ENCODE data around the gene VGLL3.
"Not testable (repeated sequence)": the region's sequence is repeated elsewhere in the genome, so short reads cannot be mapped to it uniquely, and the experiment has no call there.

VGLL3 gene, protein sequence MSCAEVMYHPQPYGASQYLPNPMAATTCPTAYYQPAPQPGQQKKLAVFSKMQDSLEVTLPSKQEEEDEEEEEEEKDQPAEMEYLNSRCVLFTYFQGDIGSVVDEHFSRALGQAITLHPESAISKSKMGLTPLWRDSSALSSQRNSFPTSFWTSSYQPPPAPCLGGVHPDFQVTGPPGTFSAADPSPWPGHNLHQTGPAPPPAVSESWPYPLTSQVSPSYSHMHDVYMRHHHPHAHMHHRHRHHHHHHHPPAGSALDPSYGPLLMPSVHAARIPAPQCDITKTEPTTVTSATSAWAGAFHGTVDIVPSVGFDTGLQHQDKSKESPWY

DNA sequence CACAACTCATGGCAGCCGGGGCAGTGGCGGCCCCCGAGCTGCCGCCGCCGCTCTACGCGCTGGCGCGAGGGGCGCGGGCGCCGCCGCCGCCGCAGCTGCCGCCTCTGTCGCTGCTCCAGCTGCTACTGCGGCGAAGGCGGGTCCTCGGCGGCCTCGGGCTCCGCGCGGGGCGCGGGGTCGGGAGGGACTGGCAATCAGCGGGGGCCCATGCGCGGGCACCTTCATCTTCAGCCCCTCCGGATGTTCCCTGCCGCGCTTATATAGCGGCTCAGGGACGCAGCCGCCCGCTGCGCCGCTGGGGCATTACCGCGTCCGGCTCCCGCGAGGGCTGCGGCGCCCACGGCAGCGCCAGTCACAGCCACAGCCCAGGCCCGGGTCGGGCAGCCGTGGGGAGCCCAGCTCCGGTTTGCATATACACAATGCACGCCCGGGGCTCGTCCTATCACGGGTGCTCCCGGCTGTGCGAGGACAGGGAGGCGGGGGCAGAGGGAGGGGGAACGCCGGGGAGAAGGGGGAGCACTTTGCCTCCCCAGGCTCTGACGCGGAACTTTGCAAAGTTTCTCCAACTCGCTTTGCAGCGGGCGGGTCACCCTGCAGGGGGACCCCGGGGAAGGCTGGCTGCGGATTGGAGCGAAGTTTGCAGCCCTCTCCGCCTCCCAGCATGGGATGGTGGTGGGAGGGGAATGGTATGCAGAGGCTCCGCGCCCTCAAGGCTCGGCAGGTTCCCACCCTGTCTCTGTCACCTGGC, at the start of gene VGLL3:
Gene VGLL3 (minus strand): TSS at position 416 of the 748 bp plus-strand sequence. CDS start 406 bp downstream, at position 10.
- Mint-ChIP-seq H3K36me3 (no peaks in the 10 kb centered on the region), H3K27ac (no peak within 1 kb of the TSS), H3K4me3 (no peak within 1 kb of the TSS), H3K9me3 (peaks cover 8% of the 10 kb centered on the region), H3K4me1 (no peaks in the 10 kb centered on the region)
- DNase-seq (ENCODE audit: low spot score in 2 of 2) (peak in 1 of 2 donors; percentile 1), ATAC-seq (peak; percentile 66)

DNA sequence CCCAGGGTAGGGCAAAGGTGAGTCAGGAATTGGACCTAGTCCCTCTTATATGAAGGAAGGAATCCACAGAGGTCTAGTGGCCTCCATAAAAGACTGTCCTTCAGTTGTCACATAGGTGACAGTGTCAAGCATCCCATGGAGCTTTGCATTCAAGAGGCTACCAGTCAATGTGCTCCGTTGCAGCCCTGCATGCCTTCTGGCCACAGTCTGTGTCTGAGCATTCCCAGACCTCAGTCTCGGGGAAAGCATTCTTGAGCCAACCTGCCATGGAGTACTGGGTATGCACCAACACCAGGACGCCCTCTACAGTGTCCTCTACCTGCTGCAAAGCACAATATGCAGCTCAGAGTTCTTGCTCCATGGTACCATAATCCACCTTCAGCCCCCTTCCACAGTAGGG, 46.7 kb upstream of the VGLL3 start:
- H3K9me3 Mint-ChIP-seq = peaks cover 3% of the 10 kb centered on the region
- ATAC-seq = peak; percentile 8
- no peaks in the 10 kb centered on the region for H3K4me1 Mint-ChIP-seq
- no peak overlapping the region for H3K4me3 Mint-ChIP-seq
- H3K27ac Mint-ChIP-seq = no peak overlapping the region
- no peaks in the 10 kb centered on the region for H3K36me3 Mint-ChIP-seq
- DNase-seq (ENCODE audit: low spot score in 2 of 2) = no peak

DNA sequence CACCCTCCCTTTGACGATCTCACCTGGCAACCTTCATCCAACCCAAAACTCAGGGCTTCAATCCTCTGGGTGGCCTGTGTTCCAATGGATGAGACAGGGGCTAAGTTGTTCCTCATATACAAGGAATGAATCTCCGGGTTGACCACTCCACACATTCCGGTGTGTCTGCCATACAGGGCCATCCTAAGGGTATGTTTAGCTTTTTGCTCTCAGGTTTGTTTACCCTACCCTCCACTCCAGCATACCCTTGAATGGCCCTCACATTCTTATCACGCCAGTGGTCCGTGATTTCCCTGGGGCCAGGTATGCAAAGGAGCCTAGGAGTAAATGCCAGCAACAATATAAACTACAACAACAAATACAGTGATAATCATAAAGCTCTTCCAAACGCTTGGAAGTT, 45.7 kb upstream of the VGLL3 start:
- Mint-ChIP-seq H3K4me3 (no peak overlapping the region), H3K36me3 (no peaks in the 10 kb centered on the region), H3K27ac (no peak overlapping the region), H3K9me3 (peaks cover 1% of the 10 kb centered on the region), H3K4me1 (no peaks in the 10 kb centered on the region)
- DNase-seq (ENCODE audit: low spot score in 2 of 2) = no peak
- ATAC-seq = no peak

DNA sequence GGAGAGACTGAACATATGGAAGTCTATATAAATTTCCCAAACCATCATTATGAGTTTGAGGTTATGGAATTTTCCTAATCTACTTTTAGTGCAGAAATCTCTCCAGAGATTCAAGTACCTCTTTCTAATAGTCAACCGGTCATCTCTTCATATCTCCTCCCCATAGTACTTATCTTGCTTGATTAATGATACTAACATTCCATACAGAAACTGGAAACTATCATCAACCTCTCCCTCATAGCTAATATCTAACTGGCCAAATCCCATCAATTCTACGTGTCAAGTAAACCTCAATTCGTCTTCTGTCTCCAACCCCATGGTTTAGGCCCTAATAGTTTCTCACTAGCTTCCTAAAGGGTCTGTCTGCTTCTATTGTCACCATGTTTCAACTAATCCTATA, 44.4 kb upstream of the VGLL3 start:
- Mint-ChIP-seq H3K36me3 (no peaks in the 10 kb centered on the region), H3K4me3 (no peak overlapping the region), H3K27ac (no peak overlapping the region), H3K9me3 (no peaks in the 10 kb centered on the region), H3K4me1 (no peaks in the 10 kb centered on the region)
- no peak for DNase-seq (ENCODE audit: low spot score in 2 of 2)
- no peak for ATAC-seq

DNA sequence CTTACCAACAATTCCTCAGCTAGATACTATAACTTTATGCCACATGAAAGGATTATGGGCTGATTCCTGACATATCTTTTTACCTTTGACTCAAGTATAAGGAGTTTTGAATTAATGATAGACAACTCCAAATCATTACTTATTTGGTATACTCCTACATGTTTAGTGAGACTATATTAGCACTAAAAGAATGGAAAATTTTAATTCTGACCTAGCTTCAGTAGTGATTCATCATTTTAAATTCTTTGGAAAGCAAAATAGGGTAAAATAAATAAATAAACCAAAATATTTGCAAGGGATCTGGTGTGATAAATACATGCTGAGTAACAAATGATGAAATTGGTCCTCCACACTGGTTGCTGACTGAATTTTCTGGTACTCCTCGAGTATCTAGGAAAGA, 42.3 kb upstream of the VGLL3 start:
- no peak overlapping the region for H3K4me3 Mint-ChIP-seq
- no peaks in the 10 kb centered on the region for H3K4me1 Mint-ChIP-seq
- ATAC-seq = no peak
- peaks cover 8% of the 10 kb centered on the region for H3K9me3 Mint-ChIP-seq
- H3K36me3 Mint-ChIP-seq = no peaks in the 10 kb centered on the region
- no peak for DNase-seq (ENCODE audit: low spot score in 2 of 2)
- H3K27ac Mint-ChIP-seq = no peak overlapping the region

DNA sequence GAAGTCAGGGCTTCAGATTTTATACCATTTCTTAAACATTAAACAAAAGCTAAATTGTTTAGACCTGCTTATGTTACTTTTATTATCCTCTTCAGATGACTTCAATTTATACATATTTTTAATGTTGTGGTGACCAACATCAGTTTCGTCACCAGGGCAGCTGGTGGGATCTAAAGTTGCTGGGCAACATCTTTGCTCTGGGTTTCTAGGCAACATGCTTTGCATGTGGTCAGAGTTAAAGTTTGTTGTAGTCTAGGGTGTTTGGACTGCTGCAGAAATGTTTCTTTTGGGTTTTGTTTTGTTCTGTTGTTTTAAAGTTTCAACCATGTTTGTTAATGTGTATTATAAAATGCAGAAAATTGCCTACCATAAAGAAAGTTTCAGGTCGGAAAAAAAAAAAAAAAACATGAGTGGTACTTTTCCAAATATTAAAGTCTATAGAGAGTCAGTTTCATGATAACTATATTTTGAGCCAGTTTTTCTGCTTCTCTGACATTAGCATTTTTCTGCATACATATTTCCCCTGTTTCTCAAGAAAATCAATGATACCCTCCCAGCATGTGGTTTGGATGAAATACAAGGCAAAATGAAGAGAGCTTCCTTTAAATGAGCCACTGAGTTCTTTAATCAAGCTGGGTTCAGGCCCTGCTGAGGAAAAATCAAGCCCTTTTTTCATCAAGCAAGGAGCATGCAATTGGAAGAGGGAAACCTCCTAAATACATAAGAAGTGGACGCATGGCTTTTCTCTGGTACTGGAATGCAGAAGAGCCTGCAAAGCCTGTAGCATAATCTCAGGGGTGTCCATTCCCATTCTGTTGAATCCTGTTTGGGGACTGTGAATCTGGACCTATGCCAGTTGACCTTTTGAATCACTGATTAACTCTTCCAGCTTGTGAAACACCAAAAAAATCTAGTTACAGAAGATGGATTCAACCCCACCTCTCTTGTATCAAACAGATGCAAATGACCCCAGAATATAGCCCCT, 35.0 kb upstream of the VGLL3 start:
- Mint-ChIP-seq H3K4me3 (no peak overlapping the region), H3K27ac (no peak overlapping the region), H3K4me1 (no peaks in the 10 kb centered on the region), H3K9me3 (peaks cover 16% of the 10 kb centered on the region), H3K36me3 (no peaks in the 10 kb centered on the region)
- ATAC-seq (no peak), DNase-seq (ENCODE audit: low spot score in 2 of 2) (no peak)

DNA sequence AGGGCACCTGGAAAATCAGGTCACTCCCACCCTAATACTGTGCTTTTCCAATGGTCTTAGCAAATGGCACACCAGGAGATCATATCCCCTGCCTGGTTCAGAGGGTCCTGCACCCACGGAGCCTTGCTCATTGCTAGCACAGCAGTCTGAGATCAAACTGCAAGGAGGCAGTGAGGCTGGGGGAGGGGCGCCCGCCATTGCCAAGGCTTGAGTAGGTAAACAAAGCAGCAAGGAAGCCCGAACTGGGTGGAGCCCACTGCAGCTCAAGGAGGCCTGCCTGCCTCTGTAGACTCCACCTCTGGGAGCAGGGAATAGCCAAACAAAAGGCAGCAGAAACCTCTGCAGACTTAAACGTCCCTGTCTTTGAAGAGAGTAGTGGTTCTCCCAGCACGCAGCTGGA, 26.4 kb upstream of the VGLL3 start:
- H3K4me1 Mint-ChIP-seq; DNase-seq (ENCODE audit: low spot score in 2 of 2); H3K27ac Mint-ChIP-seq; H3K4me3 Mint-ChIP-seq; H3K36me3 Mint-ChIP-seq; ATAC-seq: not testable (repeated sequence)
- peaks cover 24% of the 10 kb centered on the region for H3K9me3 Mint-ChIP-seq

DNA sequence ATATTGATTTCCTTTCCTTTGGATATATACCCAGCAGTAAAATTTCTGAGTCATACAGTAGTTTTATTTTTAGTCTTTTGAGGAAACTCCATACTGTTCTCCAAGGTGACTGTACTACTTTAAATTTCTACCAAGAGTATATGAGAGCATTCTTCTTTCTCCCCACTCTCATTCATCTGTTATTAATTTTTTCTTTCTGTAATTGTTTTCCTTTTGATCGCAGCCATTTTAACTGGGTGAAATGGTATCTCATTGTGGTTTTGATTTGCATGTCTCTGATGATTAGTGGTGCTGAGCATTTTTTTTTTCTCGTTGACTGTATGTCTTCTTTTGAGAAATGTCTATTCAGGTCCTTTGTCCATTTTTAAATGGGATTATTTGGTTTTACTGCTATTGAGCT, 18.3 kb upstream of the VGLL3 start:
- Mint-ChIP-seq H3K9me3 (peaks cover 20% of the 10 kb centered on the region), H3K4me3 (no peak overlapping the region), H3K36me3 (no peaks in the 10 kb centered on the region), H3K27ac (no peak overlapping the region), H3K4me1 (no peaks in the 10 kb centered on the region)
- ATAC-seq (no peak), DNase-seq (ENCODE audit: low spot score in 2 of 2) (no peak)

DNA sequence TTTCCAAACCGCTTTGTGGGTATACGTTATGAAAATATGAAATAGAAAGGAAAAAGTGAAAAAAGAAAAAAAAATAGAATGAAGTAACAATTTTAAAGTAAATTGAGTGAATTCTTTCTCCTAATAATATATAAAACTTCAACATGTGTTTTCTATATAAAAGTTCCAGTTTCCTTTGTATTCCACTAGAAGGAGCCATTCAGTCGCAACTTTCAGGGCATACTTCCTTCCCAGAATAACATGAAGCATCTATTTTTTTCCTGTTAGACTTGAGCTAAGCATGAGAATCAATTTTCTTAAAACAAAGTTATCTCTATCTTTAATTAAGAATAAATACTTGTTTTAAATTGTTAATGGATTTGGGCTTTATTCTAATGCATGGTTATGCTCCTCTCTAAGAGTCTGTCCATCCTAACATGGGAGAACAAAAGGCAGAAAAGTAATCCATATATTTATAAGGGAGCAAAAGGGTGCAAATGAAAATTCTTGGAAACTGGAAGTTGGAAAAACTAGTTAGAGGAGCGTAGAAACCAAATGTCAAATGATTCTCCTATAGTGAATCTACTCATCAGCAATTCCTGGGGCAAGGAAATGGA, 16.0 kb upstream of the VGLL3 start:
- no peak overlapping the region for H3K4me3 Mint-ChIP-seq
- no peaks in the 10 kb centered on the region for H3K4me1 Mint-ChIP-seq
- H3K9me3 Mint-ChIP-seq = peaks cover 13% of the 10 kb centered on the region
- ATAC-seq (no peak), DNase-seq (ENCODE audit: low spot score in 2 of 2) (no peak)
- no peaks in the 10 kb centered on the region for H3K36me3 Mint-ChIP-seq
- H3K27ac Mint-ChIP-seq = no peak overlapping the region

DNA sequence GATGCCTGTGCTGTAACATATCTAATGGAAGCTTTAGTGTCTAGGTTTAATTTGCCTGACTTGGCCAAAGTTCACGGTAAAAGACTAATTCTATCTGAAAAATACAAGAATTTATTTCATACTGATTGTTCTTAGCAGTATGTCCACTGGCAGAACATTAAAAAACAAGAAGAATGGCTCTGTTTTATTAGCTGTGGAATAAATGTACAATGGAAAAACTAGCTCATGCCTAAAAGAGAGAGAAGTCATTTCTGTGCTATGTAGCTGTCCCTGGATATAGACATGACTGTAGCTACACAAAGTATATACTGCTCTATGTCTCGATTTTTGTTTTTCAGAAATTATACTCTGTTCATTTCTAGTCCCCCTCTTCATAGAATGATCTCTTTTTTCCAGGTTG, 13.9 kb upstream of the VGLL3 start:
- no peak for DNase-seq (ENCODE audit: low spot score in 2 of 2)
- no peak overlapping the region for H3K4me3 Mint-ChIP-seq
- no peaks in the 10 kb centered on the region for H3K4me1 Mint-ChIP-seq
- ATAC-seq = no peak
- no peaks in the 10 kb centered on the region for H3K36me3 Mint-ChIP-seq
- H3K9me3 Mint-ChIP-seq = peaks cover 10% of the 10 kb centered on the region
- no peak overlapping the region for H3K27ac Mint-ChIP-seq

DNA sequence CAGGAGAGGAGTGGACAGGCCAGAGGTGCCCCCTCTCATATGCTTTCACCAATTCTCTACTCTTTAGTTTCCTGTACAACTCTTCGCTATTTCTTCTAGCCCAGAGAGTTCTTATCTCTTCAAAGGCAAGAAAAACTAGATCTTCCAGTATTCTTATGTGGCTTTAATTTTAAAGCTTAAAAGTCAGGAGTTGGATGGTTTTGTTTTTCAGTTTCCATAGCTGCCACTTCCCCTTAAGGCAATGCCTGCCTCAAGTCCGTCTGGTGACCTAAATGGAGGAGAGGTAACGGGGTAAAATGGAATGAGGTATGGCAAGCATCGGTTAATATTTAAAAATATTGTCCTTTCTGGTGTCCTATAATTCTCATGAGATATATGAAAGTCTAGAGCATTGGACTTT, 11.4 kb upstream of the VGLL3 start:
- H3K4me1 Mint-ChIP-seq = no peaks in the 10 kb centered on the region
- no peak for DNase-seq (ENCODE audit: low spot score in 2 of 2)
- no peaks in the 10 kb centered on the region for H3K36me3 Mint-ChIP-seq
- ATAC-seq = no peak
- H3K9me3 Mint-ChIP-seq = peaks cover 4% of the 10 kb centered on the region
- no peak overlapping the region for H3K27ac Mint-ChIP-seq
- H3K4me3 Mint-ChIP-seq = no peak overlapping the region

DNA sequence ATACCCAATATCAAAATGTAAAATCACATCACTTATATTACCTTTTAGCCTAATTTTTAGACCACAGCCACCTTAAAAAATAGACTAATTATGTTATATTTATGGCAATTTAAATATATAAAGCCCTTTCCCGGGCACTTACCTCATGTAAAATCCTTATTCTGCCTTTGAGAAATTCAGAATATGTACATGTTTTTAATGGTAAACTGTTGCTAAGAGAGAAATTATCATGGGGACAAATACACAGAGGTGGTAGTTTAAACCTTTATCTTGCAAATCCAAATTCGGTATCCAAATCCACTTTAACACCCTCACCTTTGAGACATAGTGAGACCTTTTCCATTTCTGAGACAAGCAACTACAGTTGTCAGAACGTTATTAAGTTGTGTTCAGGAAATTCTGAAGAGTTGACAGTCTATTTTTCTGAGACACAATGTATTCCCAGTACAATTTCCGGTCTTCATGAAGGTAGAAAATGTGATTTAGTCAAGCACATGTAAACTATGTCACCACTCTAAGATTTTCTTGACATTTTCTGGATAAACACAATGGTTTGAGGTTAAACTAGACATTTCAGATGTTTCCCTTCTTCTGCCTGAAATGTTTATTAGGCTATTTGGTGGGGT, 10.6 kb upstream of the VGLL3 start:
- H3K27ac Mint-ChIP-seq = no peak overlapping the region
- H3K4me1 Mint-ChIP-seq = no peaks in the 10 kb centered on the region
- DNase-seq (ENCODE audit: low spot score in 2 of 2) (no peak), ATAC-seq (no peak)
- H3K4me3 Mint-ChIP-seq = no peak overlapping the region
- H3K36me3 Mint-ChIP-seq = no peaks in the 10 kb centered on the region
- peaks cover 4% of the 10 kb centered on the region for H3K9me3 Mint-ChIP-seq

DNA sequence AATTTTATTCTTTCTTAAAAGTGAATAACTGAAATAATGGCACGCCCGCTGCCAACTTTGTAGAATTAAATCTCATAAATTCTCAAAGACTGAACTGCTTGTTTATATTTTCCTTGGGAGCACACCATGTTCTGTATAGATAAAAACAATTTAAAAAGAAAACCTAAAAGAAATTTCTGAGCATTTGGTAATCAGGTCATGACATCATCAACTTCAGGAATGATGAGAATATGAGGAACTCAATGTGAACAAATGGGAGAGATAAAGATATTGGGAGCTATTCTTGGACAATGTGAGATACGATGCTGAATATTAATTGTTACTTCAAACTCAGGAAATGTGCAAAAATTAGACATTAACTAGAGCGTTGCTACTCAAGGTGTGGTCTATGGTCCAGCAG, 10.0 kb upstream of the VGLL3 start:
- Mint-ChIP-seq H3K27ac (no peak overlapping the region), H3K9me3 (peaks cover 4% of the 10 kb centered on the region), H3K4me1 (no peaks in the 10 kb centered on the region), H3K4me3 (no peak overlapping the region), H3K36me3 (no peaks in the 10 kb centered on the region)
- no peak for DNase-seq (ENCODE audit: low spot score in 2 of 2)
- ATAC-seq = no peak

DNA sequence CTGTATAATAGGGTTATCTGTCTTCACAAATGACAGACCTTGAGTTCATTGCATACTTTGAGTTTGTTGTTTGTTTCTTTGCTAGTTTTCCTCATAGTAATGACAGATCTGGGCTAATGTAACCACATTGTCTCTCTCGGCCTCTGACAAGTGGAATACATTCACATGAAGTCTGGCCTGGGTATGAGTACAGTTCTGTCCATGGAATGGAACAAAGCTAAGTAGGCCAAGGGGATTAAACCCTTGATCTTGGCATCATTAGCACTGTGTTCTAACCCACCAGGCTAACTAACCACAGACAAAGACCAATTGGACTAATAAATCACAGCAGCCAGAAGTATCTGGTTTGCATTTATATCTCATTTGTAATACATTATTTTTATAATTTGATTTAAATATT, 7.6 kb upstream of the VGLL3 start:
- Mint-ChIP-seq H3K4me1 (no peaks in the 10 kb centered on the region), H3K4me3 (no peak overlapping the region)

More for the DNA sequence above, 7.6 kb upstream of the VGLL3 start:
- Mint-ChIP-seq H3K36me3 (no peaks in the 10 kb centered on the region), H3K9me3 (peaks cover 5% of the 10 kb centered on the region), H3K27ac (no peak overlapping the region)
- ATAC-seq (no peak), DNase-seq (ENCODE audit: low spot score in 2 of 2) (no peak)

Data from stimulated activated effector memory CD8-positive, alpha-beta T cell treated with anti-CD3 and anti-CD28 coated beads, Interleukin-12 subunit alpha, Interleukin-12 subunit beta, amount 100 ng/mL, for 72 hours (primary cell).